Measurements from ENCODE around the gene CCND2.

CCND2 gene

GRCh38 chr12:4256043-4256826, 17.3 kb upstream of the CCND2 start:
- in situ Hi-C loops (cut with HindIII; ENCODE audit: low sequenced_read_pairs): loop anchor here (25.0 kb wide), 1 partner anchor 369 kb away; no protein-coding TSS in a partner anchor

GRCh38 chr12:4257442-4257841, 16.1 kb upstream of the CCND2 start:
- in situ Hi-C loops (cut with HindIII; ENCODE audit: low sequenced_read_pairs): loop anchor here (25.0 kb wide), 1 partner anchor 370 kb away; no protein-coding TSS in a partner anchor

- in situ Hi-C loops (cut with HindIII; ENCODE audit: low sequenced_read_pairs): loop anchor here (25.0 kb wide), 1 partner anchor 372 kb away; no protein-coding TSS in a partner anchor
Observed at GRCh38 chr12:4259099-4259498, 14.5 kb upstream of the CCND2 start.

GRCh38 chr12:4261655-4262054, 11.9 kb upstream of the CCND2 start:
- in situ Hi-C loops (cut with HindIII; ENCODE audit: low sequenced_read_pairs): loop anchor here (25.0 kb wide), 1 partner anchor 374 kb away; no protein-coding TSS in a partner anchor

GRCh38 chr12:4265280-4265679, 8.3 kb upstream of the CCND2 start:
- in situ Hi-C loops (cut with HindIII; ENCODE audit: low sequenced_read_pairs): loop anchor here (25.0 kb wide), 1 partner anchor 378 kb away; no protein-coding TSS in a partner anchor

- in situ Hi-C loops (cut with HindIII; ENCODE audit: low sequenced_read_pairs): loop anchor here (25.0 kb wide), 1 partner anchor 380 kb away; no protein-coding TSS in a partner anchor
Observed at GRCh38 chr12:4266990-4267389, 6.6 kb upstream of the CCND2 start.

GRCh38 chr12:4267704-4268328, 5.7 kb upstream of the CCND2 start:
- in situ Hi-C loops (cut with HindIII; ENCODE audit: low sequenced_read_pairs): loop anchor here (25.0 kb wide), 1 partner anchor 381 kb away; no protein-coding TSS in a partner anchor

GRCh38 chr12:4268329-4269181, 5.0 kb upstream of the CCND2 start:
- in situ Hi-C loops (cut with HindIII; ENCODE audit: low sequenced_read_pairs): loop anchor here (25.0 kb wide), 1 partner anchor 381 kb away; no protein-coding TSS in a partner anchor

- in situ Hi-C loops (cut with HindIII; ENCODE audit: low sequenced_read_pairs): loop anchor here (25.0 kb wide), 1 partner anchor 382 kb away; no protein-coding TSS in a partner anchor
Observed at GRCh38 chr12:4269279-4269991, 4.1 kb upstream of the CCND2 start.

- in situ Hi-C loops (cut with HindIII; ENCODE audit: low sequenced_read_pairs): loop anchor here (10.0 to 25.0 kb wide), 2 partner anchors 245 to 383 kb away; no protein-coding TSS in a partner anchor
Observed at GRCh38 chr12:4270016-4270830, 3.3 kb upstream of the CCND2 start.

GRCh38 chr12:4270831-4271716, 2.5 kb upstream of the CCND2 start:
- in situ Hi-C loops (cut with HindIII; ENCODE audit: low sequenced_read_pairs): loop anchor here (10.0 to 25.0 kb wide), 2 partner anchors 246 to 384 kb away; no protein-coding TSS in a partner anchor

GRCh38 chr12:4271717-4272423, 1.7 kb upstream of the CCND2 start:
- in situ Hi-C loops (cut with HindIII; ENCODE audit: low sequenced_read_pairs): loop anchor here (10.0 to 25.0 kb wide), 2 partner anchors 247 to 385 kb away; no protein-coding TSS in a partner anchor

- in situ Hi-C loops (cut with HindIII; ENCODE audit: low sequenced_read_pairs): loop anchor here (10.0 to 25.0 kb wide), 2 partner anchors 248 to 385 kb away; no protein-coding TSS in a partner anchor
Observed at GRCh38 chr12:4272424-4273272, 914 bp upstream of the CCND2 start.

GRCh38 chr12:4273273-4273651, 300 bp upstream of the CCND2 start:
- in situ Hi-C loops (cut with HindIII; ENCODE audit: low sequenced_read_pairs): loop anchor here (10.0 to 25.0 kb wide), 2 partner anchors 248 to 386 kb away; no protein-coding TSS in a partner anchor

- in situ Hi-C loops (cut with HindIII; ENCODE audit: low sequenced_read_pairs): loop anchor here (10.0 to 25.0 kb wide), 2 partner anchors 250 to 387 kb away; no protein-coding TSS in a partner anchor
Observed at GRCh38 chr12:4274396-4275015, 944 bp downstream of the CCND2 start.

Data from endothelial cell of hepatic sinusoid (primary cell).